DMS153 treated with DMSO at 0.1 percent for 48 hours (cell line): ENCODE results near the gene LBH.

Source experiments
- DNase-seq: peaks from one replicate; lab custom pipeline; 2025; ENCODE audit not compliant: unreplicated experiment; lab: John Stamatoyannopoulos, UW

LBH gene

GRCh38 chr2:30231212-30231995, at the start of gene LBH:
Gene LBH, plus strand, starts transcription at chr2:30231534. Its CDS starts 205 bp downstream, at chr2:30231739.
- no peak for DNase-seq

DNA sequence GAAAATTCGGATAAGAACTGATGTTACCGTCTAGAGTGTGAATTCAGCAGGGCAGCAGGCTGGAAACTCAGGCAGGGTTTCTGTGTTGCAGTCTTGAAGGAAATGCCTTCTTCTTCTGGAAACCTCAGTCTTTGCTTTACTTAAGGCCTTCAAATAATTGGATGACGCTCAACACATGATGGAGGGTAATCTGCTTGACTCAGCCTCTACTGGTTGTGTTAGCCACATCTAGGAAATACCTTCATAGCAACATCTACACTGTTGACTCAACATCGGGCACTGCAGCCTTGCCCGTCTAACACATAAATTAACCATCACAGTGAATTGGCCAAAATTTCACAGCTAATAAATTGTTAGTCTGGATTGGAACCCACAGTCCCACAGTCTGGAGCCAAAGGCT, 47.3 kb upstream of the LBH start:
- no peak for DNase-seq

- DNase-seq = no peak
Observed at GRCh38 chr2:30185178-30185577, 46.2 kb upstream of the LBH start.

GRCh38 chr2:30188292-30188691, 43.0 kb upstream of the LBH start:
- DNase-seq = no peak

DNA sequence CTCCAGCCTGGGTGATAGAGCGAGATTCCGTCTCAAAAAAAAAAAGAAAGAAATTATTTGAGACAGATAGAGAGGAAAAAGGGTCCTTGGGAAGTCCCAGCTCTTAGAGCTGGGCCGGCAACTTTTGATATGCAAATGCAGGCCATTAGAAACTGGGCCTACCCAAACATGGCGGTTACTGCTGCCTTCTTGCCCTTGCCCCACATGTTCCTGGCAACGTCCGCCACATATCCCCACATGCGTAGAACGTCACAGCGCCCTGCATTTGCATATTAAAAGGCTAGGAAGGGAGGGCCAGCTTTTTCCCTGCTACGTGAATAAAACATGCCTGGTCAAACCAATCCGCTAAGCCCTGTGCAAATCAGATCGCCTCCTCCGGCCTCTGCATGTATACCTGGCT, 40.7 kb upstream of the LBH start:
- no peak for DNase-seq

GRCh38 chr2:30191107-30191506, 40.2 kb upstream of the LBH start:
- no peak for DNase-seq

DNA sequence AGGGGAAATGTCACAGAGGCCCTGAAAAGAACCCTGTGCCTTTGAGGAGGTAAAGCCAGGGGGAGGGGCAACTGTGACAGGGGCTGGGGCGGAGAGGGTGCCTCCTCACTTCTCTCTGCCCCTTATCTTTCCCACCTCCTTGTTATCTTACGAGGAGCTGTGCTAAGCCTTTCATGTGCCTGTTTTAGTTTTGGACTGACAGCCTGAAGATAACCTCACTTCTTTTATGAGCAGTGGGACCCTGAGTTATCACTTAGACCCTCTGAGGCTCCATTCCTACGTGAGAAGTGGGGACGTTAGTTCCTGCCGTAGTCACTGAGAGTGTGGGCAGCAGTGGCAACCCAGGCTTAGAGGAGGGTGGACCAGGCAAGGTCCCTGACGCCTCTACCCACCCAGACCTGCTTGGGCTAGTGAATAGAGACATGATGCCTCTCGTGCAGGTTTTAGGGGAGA, 39.5 kb upstream of the LBH start:
- DNase-seq = no peak

GRCh38 chr2:30192314-30192713, 39.0 kb upstream of the LBH start:
- DNase-seq = no peak

DNA sequence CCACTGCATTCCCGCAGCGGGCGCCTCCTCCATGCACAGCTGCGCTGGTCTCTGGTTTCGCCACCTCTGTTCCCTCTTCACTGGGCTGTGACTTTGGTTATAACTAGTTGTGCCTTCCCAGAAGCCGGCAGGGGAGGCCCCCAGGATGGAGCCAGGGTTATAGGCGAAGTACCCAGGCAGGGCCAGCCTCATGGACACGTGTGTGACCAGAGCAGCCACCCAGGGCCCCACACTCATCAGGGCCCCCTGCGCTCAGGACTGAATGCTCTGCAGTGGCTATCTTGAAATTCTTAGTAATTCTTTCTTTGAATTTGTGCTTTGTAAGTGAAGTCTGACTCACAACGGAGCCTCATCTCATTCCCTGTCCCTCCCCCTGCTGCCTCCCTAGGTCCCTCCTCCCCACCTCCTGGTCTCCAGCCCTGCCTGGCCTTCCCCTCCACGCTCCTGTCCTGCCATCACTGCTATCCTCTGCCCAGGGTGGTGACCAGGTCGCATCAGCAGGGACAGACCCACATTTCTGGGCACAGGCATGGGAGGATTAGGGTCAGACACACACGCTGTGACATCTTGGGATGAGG, 38.1 kb upstream of the LBH start:
- no peak for DNase-seq

GRCh38 chr2:30194421-30194820, 36.9 kb upstream of the LBH start:
- no peak for DNase-seq

DNA sequence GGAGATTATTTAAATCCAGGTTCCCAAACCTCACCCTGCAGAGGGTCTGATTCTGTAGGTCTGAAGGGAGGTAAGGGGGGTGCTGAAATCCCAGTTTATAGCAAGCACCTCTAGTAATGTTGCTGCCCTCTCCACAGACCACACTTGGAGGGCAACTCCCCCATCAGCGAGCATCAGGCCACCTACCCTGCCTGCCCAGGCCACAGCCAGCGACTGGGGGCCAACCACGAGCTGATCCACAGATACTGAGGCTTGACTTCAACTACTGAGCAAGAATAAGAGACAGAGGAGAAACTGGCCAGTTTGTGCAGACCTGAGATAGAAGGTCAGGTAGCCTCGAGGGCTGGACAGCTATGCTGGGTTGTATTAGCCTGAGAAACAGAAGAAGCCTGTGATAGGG, 36.3 kb upstream of the LBH start:
- DNase-seq = no peak

DNA sequence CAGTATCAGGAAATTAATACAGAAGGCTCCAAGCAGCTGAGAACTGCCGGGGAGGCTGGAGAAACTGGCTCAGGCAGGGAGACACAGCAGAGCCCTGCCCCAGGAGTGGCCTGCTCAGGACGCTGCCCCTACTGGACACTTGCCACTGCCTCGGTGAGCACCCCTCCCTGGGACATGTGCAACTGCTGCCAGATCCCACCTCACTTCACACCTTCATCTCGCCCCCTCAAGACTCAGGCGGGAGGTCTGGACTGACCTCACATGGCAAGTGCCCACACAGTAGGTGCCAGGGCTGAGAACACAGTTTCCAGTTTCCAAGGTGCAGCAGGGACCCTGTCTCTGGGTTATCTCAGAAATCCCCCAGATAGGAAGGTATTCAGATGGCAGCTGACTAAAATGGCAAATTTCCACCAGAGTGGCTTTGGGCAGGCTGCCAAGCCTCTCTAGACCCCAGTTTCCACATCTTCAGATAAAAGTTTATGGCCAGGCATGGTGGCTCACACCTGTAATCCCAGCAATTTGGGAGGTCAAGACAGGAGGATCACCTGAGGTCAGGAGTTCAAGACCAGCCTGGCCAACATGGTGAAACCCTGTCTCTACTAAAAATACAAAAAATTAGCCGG, 33.7 kb upstream of the LBH start:
- DNase-seq = no peak

DNA sequence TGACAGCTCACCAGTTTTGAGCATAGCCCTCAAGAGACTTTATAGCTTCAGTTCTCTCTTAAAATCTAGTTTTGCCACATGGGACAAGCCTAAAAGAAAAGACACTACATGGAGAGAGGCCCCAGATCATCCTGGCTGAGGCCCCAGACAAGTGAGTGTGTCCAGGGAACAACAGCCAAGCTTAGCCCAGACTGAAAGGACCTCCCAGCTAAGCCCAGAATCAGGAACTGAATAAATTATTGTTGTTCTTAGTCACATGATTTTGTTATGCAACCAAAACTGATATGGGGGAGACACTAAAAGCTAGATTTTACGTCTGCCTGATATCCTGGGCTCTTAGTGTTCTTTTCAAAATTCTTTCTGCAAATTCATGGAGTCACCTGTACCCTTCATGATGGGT, 29.3 kb upstream of the LBH start:
- no peak for DNase-seq

- no peak for DNase-seq
Observed at GRCh38 chr2:30203156-30203555, 28.2 kb upstream of the LBH start.

- DNase-seq = no peak
Observed at GRCh38 chr2:30204281-30204680, 27.1 kb upstream of the LBH start.

DNA sequence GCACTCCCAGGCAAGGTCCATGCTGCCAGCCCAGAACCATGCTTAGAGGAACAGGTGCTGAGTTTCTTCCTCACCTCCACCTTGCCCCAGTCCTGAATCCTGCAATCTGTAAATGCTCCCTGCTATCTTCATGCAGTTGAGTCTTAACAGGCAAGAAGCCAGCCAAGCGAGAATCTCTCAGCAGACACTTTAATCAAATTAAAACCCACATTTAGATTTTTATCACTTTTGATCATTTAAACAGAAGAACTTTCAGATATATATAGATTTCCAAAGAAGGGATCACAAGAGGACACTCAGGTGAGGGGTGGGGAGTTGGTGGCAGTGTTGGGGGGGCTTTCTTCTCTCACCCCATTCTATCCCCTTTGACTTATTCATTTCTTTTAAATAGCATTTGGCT, 25.9 kb upstream of the LBH start:
- no peak for DNase-seq

DNA sequence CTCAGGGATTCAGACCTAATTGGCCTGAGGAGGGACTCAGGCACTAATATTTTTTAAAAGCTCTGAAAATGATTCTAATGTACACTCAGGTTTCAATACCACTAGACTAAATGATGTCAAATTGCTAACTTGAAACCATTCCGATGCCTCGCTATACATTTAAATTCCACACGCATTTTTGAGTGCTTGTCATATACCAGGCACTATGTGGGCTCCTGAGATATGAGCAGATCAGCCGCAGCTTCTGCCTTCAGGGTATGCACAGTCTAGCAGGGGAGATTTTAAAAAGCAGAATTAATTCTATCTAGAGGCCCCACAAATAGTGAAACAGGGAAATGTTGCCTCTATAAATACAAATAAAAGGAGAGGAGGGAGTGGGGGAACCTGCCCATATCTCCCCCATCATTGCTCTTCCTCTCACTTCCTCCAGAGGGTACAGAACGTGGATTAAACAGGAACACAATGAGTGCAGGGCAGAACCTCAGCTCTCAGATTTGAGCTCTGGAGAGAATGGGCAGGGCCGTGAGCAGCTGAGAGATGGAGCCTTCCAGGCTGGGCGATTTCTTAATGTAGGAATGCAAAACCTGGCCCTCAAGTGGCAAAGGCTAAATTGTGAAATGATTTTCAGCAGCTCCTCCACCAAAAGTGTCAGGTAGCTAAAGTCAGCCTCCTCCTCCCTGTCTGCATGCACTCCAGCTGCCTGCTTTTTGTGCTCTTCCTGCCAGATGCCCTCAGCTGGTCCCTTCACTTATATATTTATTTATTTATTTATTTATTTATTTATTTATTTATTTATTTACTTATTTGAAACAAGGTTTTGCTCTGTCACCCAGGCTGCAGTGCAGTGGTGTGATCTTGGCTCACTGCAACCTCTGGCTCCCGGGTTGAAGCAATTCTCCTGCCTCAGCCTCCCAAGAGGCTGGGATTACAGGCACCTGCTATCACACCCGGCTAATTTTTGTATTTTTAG, 24.6 kb upstream of the LBH start:
- no peak for DNase-seq

DNA sequence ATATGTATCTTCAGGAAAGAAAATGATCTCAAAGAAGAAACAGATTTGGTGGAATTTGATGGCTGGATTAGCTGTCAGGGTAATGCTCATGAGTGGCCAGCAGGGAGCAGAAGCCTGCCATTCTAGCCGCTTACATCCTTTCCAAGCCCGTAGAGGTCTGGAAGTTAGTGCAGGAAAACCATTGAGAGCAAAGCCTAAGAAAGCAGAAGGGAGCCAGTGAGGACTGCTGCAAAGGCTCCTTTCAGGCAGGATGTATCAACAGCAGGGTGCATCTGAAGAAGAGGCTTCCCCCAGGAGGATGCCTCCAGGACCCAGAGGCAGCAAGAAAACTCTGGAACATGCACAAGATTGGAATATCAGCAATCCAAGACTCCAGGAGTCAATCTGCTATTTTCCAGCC, 22.9 kb upstream of the LBH start:
- DNase-seq = peak; percentile 67

GRCh38 chr2:30209227-30209626, 22.1 kb upstream of the LBH start:
- no peak for DNase-seq

DNA sequence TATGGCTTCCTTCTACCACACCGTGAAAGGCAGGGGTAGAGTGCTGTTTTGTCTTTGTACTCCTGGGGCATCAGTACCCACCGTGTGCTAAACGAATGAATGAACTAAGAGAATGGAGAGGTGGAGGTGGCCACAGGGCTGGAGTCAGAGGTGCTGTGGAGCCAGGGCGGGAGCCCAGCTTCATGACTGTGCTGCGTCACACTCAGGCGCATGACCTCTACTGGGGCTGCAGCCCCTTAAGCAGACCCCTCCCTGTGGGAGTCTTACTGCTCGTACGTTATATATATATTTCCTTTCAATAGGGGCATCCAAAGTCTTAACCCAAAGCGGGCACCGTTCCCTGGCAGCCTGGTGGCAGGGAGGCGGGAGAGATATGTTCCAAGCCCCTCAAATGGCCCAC, 18.0 kb upstream of the LBH start:
- no peak for DNase-seq

DNA sequence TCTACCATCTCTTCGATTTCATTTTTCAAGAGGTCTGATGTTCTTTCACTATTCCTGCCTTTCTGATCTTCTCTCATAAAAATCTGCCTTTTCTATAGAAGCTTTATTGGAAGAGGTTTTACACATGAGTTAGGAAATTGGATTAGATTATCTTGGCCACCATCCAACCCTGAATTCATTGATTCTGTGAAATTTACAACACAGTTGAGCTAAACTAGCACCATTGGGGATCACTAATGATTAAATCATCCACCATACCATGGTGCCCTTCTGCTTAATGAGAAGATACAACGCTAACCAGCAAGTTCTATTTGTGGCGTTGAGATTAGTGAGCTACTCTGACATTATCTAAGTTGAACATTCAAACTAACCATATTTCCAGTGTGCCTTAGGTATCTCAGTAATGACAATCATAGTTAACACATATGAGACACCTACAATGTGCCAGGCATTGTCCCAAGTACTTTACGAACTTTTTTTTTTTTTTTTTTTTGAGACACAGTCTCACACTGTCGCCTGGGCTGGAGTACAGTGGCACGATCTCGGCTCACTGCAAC, 17.3 kb upstream of the LBH start:
- no peak for DNase-seq
